ENCODE results near the gene FMC1. TPM values are rescaled to one million over a fixed set of nuclear protein-coding genes. Genes with fewer than 3 reads are reported as not detected.

FMC1 gene
- total and polyA plus RNA-seq, 7 donors: 16.6 to 43.5 (median 27.1) TPM

DNA sequence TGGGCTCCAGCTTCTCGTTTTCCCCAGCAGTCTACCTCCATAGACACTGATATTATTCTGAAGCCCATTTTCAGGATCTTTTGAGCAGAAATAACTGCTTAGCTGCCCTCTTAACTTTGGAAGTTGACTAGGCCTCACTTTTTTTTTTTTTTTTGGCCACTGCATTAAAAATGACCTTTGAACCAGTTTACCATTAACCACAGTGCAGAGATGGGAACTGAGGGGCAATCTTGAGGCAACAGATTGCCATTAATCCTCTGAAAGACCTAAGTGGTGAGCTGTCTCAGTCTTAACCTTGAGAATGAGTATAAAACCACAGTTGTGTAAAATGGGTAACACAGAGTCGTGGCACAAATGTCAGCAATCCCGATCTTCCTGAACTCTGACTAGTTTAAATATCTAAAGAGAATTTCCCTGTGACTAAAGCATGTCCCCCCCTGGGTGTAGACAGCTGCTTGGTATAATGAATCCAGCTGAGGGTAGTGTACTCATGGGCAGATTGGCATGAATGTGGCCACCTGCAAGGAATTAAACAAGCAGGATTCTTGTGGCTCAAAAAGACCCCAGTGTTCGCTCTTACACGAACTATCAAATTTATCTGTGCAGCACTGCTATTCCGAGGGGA, 46.1 kb upstream of the FMC1 start:
- no peaks in the 10 kb centered on the region for H3K4me1 ChIP-seq
- peaks cover 0 to 50% (median 5%) of the 10 kb centered on the region in 4 donors for H3K36me3 ChIP-seq
- H3K4me3 ChIP-seq: no peak overlapping the region
- no peaks in the 10 kb centered on the region for H3K9me3 ChIP-seq
- 76 to 87% methylated on average over 6 of the region's 6 CpGs for WGBS, 2 donors
- no peak for TF ChIP-seq POLR2AphosphoS5 (IDR thresholded peaks at IDR 0.05)
- no peak for TF ChIP-seq EP300 (IDR thresholded peaks at IDR 0.05)
- TF ChIP-seq POLR2A (IDR thresholded peaks at IDR 0.05): no peak
- TF ChIP-seq CTCF (IDR thresholded peaks at IDR 0.05): no peak
- H3K27me3 ChIP-seq: no peaks in the 10 kb centered on the region
- DNase-seq: no peak
- intact Hi-C loops (cut with DNase I): no loop called here
- no peak overlapping the region for H3K27ac ChIP-seq

GRCh38 chr7:139297795-139298194, 43.3 kb upstream of the FMC1 start:
- H3K4me3 ChIP-seq: no peak overlapping the region
- H3K27me3 ChIP-seq: no peaks in the 10 kb centered on the region
- DNase-seq: no peak
- H3K4me1 ChIP-seq: no peaks in the 10 kb centered on the region
- 14 to 53% methylated on average over 6 of the region's 6 CpGs for WGBS, 2 donors
- H3K27ac ChIP-seq: no peak overlapping the region
- no peaks in the 10 kb centered on the region for H3K9me3 ChIP-seq
- TF ChIP-seq POLR2AphosphoS5 (IDR thresholded peaks at IDR 0.05) (no peak), CTCF (IDR thresholded peaks at IDR 0.05) (no peak), POLR2A (IDR thresholded peaks at IDR 0.05) (no peak), EP300 (IDR thresholded peaks at IDR 0.05) (no peak)
- intact Hi-C loops (cut with DNase I): no loop called here
- peaks cover 0 to 64% (median 5%) of the 10 kb centered on the region in 4 donors for H3K36me3 ChIP-seq

GRCh38 chr7:139299296-139299695, 41.8 kb upstream of the FMC1 start:
- WGBS, 2 donors: 19 to 71% methylated on average over 2 of the region's 2 CpGs
- TF ChIP-seq EP300 (IDR thresholded peaks at IDR 0.05) (no peak), POLR2AphosphoS5 (IDR thresholded peaks at IDR 0.05) (no peak), POLR2A (IDR thresholded peaks at IDR 0.05) (no peak), CTCF (IDR thresholded peaks at IDR 0.05) (no peak)
- Histone ChIP-seq H3K27me3 (no peaks in the 10 kb centered on the region), H3K9me3 (no peaks in the 10 kb centered on the region), H3K27ac (no peak overlapping the region), H3K4me1 (no peaks in the 10 kb centered on the region), H3K4me3 (no peak overlapping the region), H3K36me3 (peaks cover 0 to 54% (median 0%) of the 10 kb centered on the region in 4 donors)
- DNase-seq: no peak
- intact Hi-C loops (cut with DNase I): no loop called here

- no peak overlapping the region for H3K27ac ChIP-seq
- DNase-seq: no peak
- intact Hi-C loops (cut with DNase I): no loop called here
- WGBS, 2 donors: 14 to 68% methylated on average over 2 of the region's 2 CpGs
- H3K4me1 ChIP-seq: no peaks in the 10 kb centered on the region
- no peak overlapping the region for H3K4me3 ChIP-seq
- H3K9me3 ChIP-seq: no peaks in the 10 kb centered on the region
- no peaks in the 10 kb centered on the region for H3K27me3 ChIP-seq
- no peak for TF ChIP-seq POLR2AphosphoS5 (IDR thresholded peaks at IDR 0.05)
- no peak for TF ChIP-seq POLR2A (IDR thresholded peaks at IDR 0.05)
- no peak for TF ChIP-seq CTCF (IDR thresholded peaks at IDR 0.05)
- H3K36me3 ChIP-seq: peaks cover 0 to 43% (median 0%) of the 10 kb centered on the region in 4 donors
Measured at GRCh38 chr7:139300390-139300789, 40.7 kb upstream of the FMC1 start.

GRCh38 chr7:139304517-139304916, 36.6 kb upstream of the FMC1 start:
- 62 to 83% methylated on average over 1 of the region's 1 CpG for WGBS, 2 donors
- Histone ChIP-seq H3K27me3 (no peaks in the 10 kb centered on the region), H3K4me1 (no peaks in the 10 kb centered on the region), H3K27ac (no peak overlapping the region), H3K36me3 (peaks cover 0 to 45% (median 2%) of the 10 kb centered on the region in 4 donors), H3K9me3 (no peaks in the 10 kb centered on the region), H3K4me3 (no peak overlapping the region)
- intact Hi-C loops (cut with DNase I): no loop called here
- TF ChIP-seq EP300 (IDR thresholded peaks at IDR 0.05) (no peak), POLR2A (IDR thresholded peaks at IDR 0.05) (no peak), POLR2AphosphoS5 (IDR thresholded peaks at IDR 0.05) (no peak), CTCF (IDR thresholded peaks at IDR 0.05) (no peak)
- no peak for DNase-seq
